Measurements from ENCODE around the gene OR10G3.

OR10G3 gene

DNA sequence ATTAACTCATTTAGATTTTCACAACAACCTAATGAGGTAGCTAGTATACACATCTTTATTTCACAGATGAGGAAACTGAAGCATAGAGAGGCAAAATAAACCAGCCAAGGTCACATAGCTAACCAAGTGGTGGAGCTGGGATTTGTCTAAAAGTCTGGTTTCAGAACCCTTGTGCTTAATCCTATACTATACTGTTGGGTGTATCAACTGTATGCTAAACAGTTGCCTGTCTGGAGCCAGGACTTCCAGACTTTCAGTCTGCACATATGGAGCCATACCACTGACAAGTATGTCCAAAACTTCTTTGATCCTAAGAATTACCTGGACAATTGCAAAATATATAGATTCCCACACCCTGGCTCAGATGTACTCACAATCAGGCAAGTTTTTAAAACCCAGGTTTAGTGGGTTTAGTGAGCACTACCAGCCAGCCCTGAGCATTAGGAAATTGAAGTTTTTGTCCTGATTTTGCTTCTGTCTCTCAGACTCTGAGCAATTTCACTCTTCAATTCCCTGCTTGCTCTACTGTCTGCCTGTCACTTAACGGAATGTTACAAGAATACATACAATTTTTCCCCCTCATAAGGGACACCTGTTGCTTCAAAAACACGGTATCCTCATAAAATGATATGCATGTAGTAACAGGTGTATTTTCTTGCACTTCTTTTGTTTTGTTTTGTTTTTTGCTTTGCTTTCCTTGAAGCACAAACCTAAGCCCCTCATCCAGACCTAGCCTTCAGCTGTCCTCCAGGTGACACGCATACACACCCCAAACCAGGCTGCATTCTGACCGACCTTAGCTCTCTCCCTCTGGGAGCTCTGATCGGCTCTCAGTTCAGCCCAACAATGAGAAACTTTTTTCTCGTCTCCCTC, 44.1 kb downstream of the OR10G3 start:
- DNase-seq: no peak

DNA sequence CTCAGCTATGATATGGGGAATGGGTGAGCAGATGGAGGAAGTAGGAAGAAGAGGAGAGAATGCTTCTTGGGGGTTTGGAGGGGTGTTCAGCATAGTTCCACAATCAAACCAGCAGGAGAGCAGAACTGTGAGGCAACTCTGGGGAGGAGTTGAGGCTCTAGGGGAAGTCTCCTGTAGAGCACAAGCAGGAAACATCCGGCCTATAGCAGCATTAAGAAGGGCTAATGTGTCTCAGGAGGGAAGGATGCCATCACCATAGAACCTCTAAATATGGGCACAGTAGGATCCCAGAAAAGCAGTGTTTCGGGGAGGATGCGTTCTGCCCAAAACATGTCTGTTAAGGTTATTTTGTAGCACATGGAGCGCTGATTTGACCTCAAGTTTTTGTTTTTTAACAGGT, 45.3 kb downstream of the OR10G3 start:
- DNase-seq: no peak

DNA sequence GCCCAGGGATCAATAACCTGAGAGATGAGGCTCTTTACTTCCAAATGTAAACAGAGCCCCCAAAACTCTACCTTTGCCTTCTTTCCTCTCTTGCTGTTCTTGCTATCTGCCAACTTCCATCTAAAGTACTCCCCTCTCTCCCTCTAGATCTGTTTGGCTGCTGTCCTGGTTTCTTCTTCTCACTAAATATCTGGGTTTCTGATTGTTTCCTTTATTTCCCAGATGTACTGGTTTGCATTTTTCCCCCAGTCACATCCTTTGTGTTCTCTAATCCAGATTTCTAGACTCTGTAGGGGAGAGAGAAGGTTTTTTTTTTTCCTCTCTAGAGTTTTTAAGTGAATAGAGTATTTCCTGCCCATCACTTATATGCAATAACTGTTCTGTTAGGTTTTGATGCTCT, 46.6 kb downstream of the OR10G3 start:
- no peak for DNase-seq

DNA sequence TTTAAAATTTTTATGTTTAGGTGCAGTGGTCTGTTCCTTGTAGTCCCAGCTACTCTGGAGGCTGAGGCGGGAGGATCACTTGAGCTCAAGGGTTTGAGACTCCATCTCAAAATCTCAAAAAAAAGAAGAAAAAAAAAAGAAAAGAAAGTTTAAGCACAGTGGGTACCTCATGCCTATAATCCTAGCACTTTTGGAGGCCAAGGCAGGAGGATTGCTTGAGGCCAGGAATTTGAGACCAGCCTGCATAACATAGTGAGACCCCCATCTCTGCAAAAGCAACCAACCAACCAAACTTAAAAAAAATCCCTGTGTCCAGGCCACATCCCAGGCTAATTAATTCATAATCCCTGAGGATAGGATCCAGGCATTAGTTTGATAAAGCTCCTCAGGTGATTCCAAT, 50.4 kb downstream of the OR10G3 start:
- no peak for DNase-seq

DNA sequence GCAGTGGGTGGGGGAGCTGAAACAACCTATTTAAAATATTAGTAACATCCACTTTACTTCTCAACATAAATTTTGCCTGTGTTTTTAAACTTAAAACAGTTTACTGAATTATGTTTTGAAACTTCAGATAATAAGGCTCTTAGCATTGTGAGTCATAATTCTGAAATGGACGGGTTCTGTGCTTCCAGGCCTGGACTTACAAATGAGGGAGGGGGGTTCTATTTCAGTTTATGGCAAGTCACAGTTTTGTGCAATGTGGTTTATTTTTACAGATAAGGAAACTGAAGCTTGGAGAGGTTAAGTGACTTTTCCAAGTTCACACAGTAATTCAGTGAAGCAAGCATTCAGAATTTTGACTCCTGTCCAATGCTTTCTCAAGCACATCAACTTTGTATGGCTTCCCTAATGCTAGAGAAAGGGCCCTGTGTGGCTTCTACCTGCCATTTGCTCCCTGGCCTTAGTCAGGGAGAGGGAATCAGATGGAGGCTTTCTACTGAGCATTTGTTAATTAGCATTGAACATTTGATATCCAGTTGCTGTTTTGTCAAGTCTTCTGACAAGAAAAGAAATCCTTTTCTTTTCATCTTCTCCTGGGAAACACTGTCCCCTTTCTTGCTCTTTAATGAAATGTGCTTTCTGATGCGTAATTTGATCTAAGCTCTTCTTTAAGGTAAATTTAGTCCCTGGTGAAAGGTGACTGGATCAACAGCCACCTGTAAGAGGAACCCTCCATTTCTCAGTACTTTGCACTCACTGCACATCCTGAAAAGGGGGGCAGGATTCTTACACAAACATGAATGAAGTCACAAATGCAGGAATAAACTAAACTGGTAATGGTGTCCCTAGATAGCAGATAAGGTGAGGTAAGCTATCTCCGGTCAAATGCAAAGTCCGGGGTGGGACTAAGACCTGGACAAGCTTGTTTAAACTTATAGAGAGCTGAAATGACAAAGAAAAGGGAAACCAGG, 51.2 kb downstream of the OR10G3 start:
- DNase-seq: no peak

DNA sequence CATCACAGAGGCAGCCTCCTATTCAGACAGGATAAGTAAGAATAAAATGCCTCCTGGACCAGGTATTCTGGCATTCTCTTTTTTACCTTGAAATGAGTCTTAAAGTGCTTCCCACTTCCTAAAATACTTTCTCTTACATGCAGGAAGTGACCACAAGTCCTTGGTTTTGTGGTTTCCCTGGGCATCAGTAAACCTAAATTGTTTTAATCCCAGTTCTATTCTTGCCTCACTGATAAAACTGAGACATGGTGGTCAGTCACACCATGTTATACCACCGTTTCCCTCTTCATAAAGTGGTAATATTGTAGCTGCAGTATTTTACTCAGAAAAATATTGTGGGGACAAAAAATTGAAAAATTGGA, 52.6 kb downstream of the OR10G3 start:
- no peak for DNase-seq

DNA sequence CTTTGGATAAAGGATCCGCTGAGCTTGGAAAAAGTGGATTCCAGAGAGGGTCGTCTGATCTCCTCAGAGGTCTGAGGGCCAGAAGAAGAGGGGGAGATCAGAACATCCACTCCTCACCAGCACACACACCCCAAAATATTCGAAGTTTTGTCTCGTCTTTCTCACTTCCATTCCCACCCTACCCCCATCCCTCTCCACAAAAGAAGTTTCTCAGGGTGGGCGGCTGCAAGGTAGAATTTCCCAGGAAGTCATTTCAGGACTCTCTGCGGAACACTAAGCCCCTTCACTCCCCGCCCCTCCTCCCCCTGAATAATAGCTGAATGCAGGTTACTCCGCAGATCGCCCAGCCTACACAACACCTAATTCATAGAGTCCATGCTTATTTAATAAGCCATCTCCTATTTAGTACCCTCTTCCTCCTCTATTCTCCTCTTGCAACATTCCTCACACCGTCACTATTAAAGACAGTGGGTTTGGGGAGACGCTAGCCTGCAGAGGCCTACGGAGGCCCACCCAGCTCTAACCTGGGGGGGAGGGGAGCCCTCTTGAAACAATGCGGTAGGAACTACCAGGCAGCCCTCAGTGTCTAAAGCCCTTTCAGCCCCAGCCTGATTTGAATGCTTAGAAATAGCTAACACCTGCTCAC, 53.1 kb downstream of the OR10G3 start:
- DNase-seq: peak; percentile 36

DNA sequence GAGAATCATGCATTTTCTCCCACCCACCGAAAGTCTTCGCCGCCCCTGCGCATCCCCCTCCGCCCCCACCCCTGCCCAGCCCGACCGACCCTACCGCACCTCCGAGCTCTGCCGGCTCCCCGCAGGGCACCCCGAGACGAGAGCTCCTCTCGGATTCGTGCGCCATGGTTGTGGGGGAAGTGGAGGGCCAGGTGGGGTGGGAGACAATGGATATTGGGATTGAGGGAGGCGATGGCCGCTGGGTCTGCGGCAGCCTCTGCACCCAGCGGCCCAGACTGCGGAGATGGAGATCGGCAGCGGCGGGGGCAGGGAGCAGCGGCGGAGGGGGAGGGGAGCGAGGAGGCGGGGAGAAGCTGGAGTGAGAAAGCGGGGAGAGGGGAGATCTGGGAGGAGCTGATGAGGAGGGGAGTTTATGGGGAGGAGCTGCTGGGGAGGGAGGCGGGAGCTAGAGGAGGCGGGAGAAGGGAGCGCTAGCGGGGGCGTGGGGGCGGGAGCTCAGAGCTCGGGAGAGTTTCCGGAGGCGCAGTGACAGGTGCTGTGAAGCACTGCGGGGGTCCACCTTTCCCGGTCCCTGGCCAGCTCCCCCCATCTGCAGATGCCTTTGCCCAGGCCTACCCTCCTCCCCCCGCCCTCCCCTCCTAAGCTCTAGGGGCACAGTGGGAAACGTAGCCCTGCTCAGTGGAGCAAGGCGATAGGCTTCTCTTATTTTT, 53.8 kb downstream of the OR10G3 start, which contains the start of gene SALL2:
SALL2 (minus strand) TSS at position 385 of the 710 bp plus-strand sequence; CDS start at position 166, 219 bp downstream.
- DNase-seq: peak; percentile 90

DNA sequence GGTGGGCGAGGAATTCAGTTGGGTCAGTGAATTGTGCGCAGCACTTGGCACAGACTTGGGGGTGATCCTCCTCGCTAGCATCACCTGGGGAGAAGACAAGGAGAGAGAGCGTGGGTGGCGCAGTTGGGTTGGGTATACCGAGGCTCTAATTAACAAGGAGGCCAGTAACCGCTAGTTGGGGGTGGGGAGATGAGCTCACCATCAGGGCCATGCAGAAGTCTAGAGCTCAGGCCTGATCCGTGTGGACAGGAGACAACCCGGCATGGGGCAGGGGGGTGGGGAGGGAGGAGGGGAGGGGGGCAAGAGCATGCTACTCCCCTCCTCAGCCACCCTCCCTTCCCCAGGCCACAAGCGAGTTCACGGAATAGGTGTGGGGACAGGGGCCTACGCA, 54.3 kb downstream of the OR10G3 start:
- DNase-seq: no peak

DNA sequence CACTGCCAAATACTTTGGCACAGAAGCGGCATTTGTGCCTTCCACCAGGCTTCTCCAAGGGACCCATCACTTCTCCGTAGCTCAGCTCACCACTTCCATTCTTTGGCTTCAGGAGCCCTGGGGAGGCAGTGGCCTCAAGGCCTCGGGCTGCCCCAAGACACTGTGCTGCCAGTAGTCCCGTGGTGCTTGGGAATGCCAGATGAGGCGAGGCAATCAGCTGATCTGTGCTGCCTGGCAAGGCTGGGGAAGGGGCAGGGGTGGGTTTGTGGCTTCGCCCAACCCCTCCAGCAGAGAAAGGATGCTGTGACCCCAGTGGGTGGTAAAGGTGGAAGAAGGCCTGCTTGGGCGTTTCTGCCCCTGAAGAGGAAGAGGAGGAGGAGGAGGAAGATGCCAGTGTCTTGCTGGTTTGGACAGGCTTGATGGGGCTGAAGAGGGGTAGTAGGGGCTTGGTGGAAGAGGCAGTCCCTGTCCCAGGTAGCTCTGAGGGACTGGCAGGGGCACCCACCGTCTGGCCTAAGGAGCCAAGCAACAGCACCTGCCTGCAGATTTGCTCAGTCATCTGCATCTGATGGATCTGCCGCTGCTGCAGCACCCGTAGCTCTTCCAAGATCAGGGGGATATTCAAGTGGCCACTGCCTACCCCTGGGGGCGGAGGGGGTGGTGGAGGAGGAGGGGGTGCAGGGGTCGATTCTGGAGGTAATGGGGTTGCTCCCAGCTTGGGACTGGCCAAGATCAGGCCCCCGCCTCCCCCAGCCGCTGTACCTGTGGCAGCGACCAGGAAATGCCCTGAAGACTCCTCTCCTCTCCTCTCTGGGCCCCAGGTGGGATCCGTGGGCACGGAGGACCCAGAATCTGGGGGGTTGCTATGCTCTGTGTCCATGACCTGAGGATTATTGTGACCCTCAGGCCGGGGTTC, 55.0 kb downstream of the OR10G3 start:
- no peak for DNase-seq

DNA sequence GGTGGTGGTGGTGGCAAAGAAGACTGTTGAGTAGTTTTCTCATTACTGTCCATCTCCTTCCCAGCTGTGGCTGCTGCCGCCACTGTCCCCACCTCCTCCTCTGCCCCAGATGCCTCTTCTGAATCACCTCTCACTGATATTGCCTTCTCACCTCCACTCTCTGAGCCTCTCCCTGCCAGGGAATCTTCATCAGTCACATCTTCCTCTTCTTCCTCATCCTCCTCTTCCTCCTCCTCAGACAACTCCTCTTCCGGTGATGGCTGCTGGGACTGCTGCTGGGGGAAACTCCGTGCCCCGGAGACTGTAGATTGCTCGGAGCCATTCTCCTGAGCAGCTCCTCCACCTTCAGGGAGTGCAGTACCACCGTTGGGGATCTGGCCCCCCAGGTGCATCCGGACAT, 56.7 kb downstream of the OR10G3 start:
- no peak for DNase-seq

DNA sequence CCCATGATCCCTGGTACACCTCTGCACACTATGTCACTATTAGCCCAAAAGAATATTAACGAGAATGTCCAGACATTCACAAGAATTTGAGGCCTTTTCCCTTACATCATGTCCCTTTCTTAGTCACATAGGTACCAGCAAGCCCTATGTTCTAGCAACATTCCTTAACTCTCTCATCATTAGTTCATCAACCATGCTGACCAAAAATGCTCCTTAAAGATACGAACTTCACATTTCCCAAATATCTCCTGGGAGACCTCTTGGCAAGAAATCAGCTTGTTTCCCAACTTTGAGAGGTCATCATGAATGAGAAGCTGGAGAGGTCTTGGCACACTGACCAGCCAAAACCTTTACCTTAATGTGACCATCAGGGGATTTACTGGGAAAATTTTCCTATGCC, 58.4 kb downstream of the OR10G3 start:
- no peak for DNase-seq

DNA sequence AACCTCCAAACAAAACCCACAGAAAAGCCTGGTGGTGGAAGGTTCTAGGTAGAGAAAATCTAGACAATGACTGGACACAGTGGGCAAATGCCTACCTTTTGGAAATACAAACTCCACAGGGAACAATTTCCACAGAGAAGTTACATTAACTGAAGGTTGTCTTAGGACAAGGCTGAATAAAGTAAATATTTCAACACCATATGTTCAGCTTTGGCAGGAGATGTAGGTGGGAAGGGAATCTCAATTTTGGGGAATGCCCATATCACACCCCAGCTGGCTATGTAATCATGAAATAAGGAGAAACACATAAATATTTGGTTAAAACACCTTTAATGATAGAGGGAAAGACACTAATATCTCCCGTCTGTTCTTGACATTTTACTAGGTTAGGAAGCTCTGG, 59.1 kb downstream of the OR10G3 start:
- DNase-seq: no peak

DNA sequence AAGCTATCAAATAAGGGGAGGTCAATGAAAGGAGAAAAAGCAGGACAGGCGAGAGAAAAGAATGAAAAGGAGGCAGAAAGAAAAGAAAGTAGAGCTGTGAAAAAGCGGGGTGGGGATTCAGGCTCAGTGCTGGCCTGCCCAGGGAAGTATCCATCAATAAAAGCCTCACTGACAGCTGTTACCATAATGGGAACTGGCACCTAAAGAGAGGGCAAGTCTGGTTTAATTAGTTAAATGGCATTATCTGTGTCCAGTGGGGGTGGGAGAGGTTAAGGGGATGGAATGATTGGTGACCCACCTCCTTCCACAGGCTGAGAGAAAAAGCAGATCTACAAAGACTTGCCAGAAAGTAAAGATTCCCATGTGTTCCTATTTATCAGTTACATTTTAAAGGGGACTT, 61.2 kb downstream of the OR10G3 start:
- no peak for DNase-seq
